Measurements from ENCODE around the gene APOL5. TPM values are rescaled to one million over a fixed set of nuclear protein-coding genes. Genes with fewer than 3 reads are reported as not detected.

Gene APOL5
- total and polyA plus RNA-seq, 2 experiments from 2014 or later, result not detected

GRCh38 chr22:35731321-35731720 lies 13.6 kb downstream of the APOL5 start:
- no peak overlapping the region for H2AFZ ChIP-seq
- H3K4me2 ChIP-seq (ENCODE audit: unreplicated experiment), result no peak overlapping the region
- no peaks in the 10 kb centered on the region for H3K36me3 ChIP-seq (ENCODE audit: low read depth)
- H4K20me1 ChIP-seq (ENCODE audit: insufficient read depth), result no peaks in the 10 kb centered on the region
- in situ Hi-C loops (cut with MboI), result no loop called here
- no peak overlapping the region for H3K4me3 ChIP-seq
- no peaks in the 10 kb centered on the region for H3K79me2 ChIP-seq (ENCODE audit: insufficient read depth)
- no peak overlapping the region for H3K9ac ChIP-seq
- 68 to 73% methylated on average over 6 to 9 of the region's 10 CpGs for WGBS, 2 experiments (ENCODE audit: low coverage in 1 of 2, low lambda C conversion rate in 2 of 2, missing lambda C conversion rate in 2 of 2)
- H3K4me1 ChIP-seq (ENCODE audit: insufficient read depth), result no peaks in the 10 kb centered on the region
- H3F3A ChIP-seq (ENCODE audit: insufficient read depth), result no peaks in the 10 kb centered on the region
- no peak for TF ChIP-seq EZH2phosphoT487 (IDR thresholded peaks at IDR 0.05; ENCODE audit: insufficient read depth, low read depth)
- no peak for TF ChIP-seq EZH2 (IDR thresholded peaks at IDR 0.05; ENCODE audit: insufficient read depth, poor library complexity, severe bottlenecking)
- DNase-seq, result no peak
- no peaks in the 10 kb centered on the region for H3K9me3 ChIP-seq (ENCODE audit: low read depth)
- H3K9me2 ChIP-seq (ENCODE audit: insufficient read depth), result no peaks in the 10 kb centered on the region
- no peaks in the 10 kb centered on the region for H3K27me3 ChIP-seq (replicated peaks; ENCODE audit: insufficient read depth)
- no peak overlapping the region for H3K27ac ChIP-seq

GRCh38 chr22:35732116-35732515 lies 14.4 kb downstream of the APOL5 start:
- H3F3A ChIP-seq (ENCODE audit: insufficient read depth), result no peaks in the 10 kb centered on the region
- WGBS, 2 experiments (ENCODE audit: low coverage in 1 of 2, low lambda C conversion rate in 2 of 2, missing lambda C conversion rate in 2 of 2), result 90 to 92% methylated on average over 9 of the region's 9 CpGs
- no peaks in the 10 kb centered on the region for H3K9me2 ChIP-seq (ENCODE audit: insufficient read depth)
- in situ Hi-C loops (cut with MboI), result no loop called here
- H3K4me2 ChIP-seq (ENCODE audit: unreplicated experiment), result no peak overlapping the region
- no peaks in the 10 kb centered on the region for H3K9me3 ChIP-seq (ENCODE audit: low read depth)
- DNase-seq, result no peak
- no peak overlapping the region for H3K27ac ChIP-seq
- 0 out of 2 replicates have a peak, but pooled peaks cover 6% of the 10 kb centered on the region for H3K36me3 ChIP-seq (ENCODE audit: low read depth)
- H4K20me1 ChIP-seq (ENCODE audit: insufficient read depth), result no peaks in the 10 kb centered on the region
- no peaks in the 10 kb centered on the region for H3K4me1 ChIP-seq (ENCODE audit: insufficient read depth)
- no peak overlapping the region for H3K4me3 ChIP-seq
- H2AFZ ChIP-seq, result no peak overlapping the region
- no peak overlapping the region for H3K9ac ChIP-seq
- H3K27me3 ChIP-seq (replicated peaks; ENCODE audit: insufficient read depth), result no peaks in the 10 kb centered on the region
- H3K79me2 ChIP-seq (ENCODE audit: insufficient read depth), result no peaks in the 10 kb centered on the region
- TF ChIP-seq EZH2phosphoT487 (IDR thresholded peaks at IDR 0.05; ENCODE audit: insufficient read depth, low read depth), result no peak
- TF ChIP-seq EZH2 (IDR thresholded peaks at IDR 0.05; ENCODE audit: insufficient read depth, poor library complexity, severe bottlenecking), result no peak

- H3K27ac ChIP-seq, result no peak overlapping the region
- H3K27me3 ChIP-seq (replicated peaks; ENCODE audit: insufficient read depth), result no peaks in the 10 kb centered on the region
- H3K4me2 ChIP-seq (ENCODE audit: unreplicated experiment), result no peak overlapping the region
- 87 to 93% methylated on average over 10 of the region's 10 CpGs for WGBS, 2 experiments (ENCODE audit: low coverage in 1 of 2, low lambda C conversion rate in 2 of 2, missing lambda C conversion rate in 2 of 2)
- 0 out of 2 replicates have a peak, but pooled peaks cover 6% of the 10 kb centered on the region for H3K36me3 ChIP-seq (ENCODE audit: low read depth)
- no peak overlapping the region for H3K9ac ChIP-seq
- DNase-seq, result no peak
- no peak overlapping the region for H2AFZ ChIP-seq
- H3K4me1 ChIP-seq (ENCODE audit: insufficient read depth), result no peaks in the 10 kb centered on the region
- no peaks in the 10 kb centered on the region for H3F3A ChIP-seq (ENCODE audit: insufficient read depth)
- no peaks in the 10 kb centered on the region for H3K9me3 ChIP-seq (ENCODE audit: low read depth)
- in situ Hi-C loops (cut with MboI), result no loop called here
- H3K79me2 ChIP-seq (ENCODE audit: insufficient read depth), result no peaks in the 10 kb centered on the region
- no peaks in the 10 kb centered on the region for H3K9me2 ChIP-seq (ENCODE audit: insufficient read depth)
- H3K4me3 ChIP-seq, result no peak overlapping the region
- H4K20me1 ChIP-seq (ENCODE audit: insufficient read depth), result no peaks in the 10 kb centered on the region
- TF ChIP-seq EZH2 (IDR thresholded peaks at IDR 0.05; ENCODE audit: insufficient read depth, poor library complexity, severe bottlenecking) (no peak), EZH2phosphoT487 (IDR thresholded peaks at IDR 0.05; ENCODE audit: insufficient read depth, low read depth) (no peak)
Observed at GRCh38 chr22:35733036-35733435, 15.4 kb downstream of the APOL5 start.

- no peaks in the 10 kb centered on the region for H3K9me2 ChIP-seq (ENCODE audit: insufficient read depth)
- TF ChIP-seq EZH2 (IDR thresholded peaks at IDR 0.05; ENCODE audit: insufficient read depth, poor library complexity, severe bottlenecking), result no peak
- TF ChIP-seq EZH2phosphoT487 (IDR thresholded peaks at IDR 0.05; ENCODE audit: insufficient read depth, low read depth), result no peak
- no peaks in the 10 kb centered on the region for H3K27me3 ChIP-seq (replicated peaks; ENCODE audit: insufficient read depth)
- no peak overlapping the region for H3K4me3 ChIP-seq
- no peaks in the 10 kb centered on the region for H3K9me3 ChIP-seq (ENCODE audit: low read depth)
- no peak overlapping the region for H2AFZ ChIP-seq
- no peaks in the 10 kb centered on the region for H3F3A ChIP-seq (ENCODE audit: insufficient read depth)
- H3K27ac ChIP-seq, result no peak overlapping the region
- WGBS, 2 experiments (ENCODE audit: low coverage in 1 of 2, low lambda C conversion rate in 2 of 2, missing lambda C conversion rate in 2 of 2), result 41 to 46% methylated on average over 7 of the region's 7 CpGs
- no peak for DNase-seq
- H3K36me3 ChIP-seq (ENCODE audit: low read depth), result peaks cover 15% of the 10 kb centered on the region
- H3K79me2 ChIP-seq (ENCODE audit: insufficient read depth), result no peaks in the 10 kb centered on the region
- H3K9ac ChIP-seq, result no peak overlapping the region
- H3K4me1 ChIP-seq (ENCODE audit: insufficient read depth), result no peaks in the 10 kb centered on the region
- in situ Hi-C loops (cut with MboI), result no loop called here
- H4K20me1 ChIP-seq (ENCODE audit: insufficient read depth), result no peaks in the 10 kb centered on the region
- no peak overlapping the region for H3K4me2 ChIP-seq (ENCODE audit: unreplicated experiment)
Observed at GRCh38 chr22:35733791-35734516, 16.3 kb downstream of the APOL5 start.

All from GM23248 (cell line).